LNCAP (cell line): Measurements from ENCODE around the gene BAMBI.

ENCODE experiments used
- TF ChIP-seq, protein P1 (sequence below): fragments of 450-650 bp; IDR thresholded peaks from 2 replicates; pipeline ENCODE4 v1.5.1; 2017; ENCODE audit warnings: mild to moderate bottlenecking

Gene BAMBI

DNA sequence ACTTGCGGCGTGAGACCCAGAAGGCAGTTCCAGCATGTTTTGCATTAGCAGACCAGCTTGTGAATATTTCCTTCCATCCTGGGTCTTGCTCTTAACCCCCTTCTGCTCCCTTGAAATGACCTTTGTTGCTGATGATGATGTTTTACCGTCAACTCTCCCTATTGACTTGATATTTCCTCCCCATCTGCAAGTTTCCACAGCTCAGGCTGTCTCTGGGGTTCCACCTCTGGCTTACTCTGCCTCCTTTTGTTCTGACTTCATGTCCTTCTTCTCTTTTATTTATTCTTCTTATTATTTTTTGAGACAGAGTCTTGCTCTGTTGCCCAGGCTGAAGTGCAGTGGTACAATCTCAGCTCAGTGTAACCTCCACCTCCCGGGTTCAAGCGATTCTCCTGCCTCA is 17.2 kb downstream of the BAMBI start:
- TF ChIP-seq, protein P1, sequence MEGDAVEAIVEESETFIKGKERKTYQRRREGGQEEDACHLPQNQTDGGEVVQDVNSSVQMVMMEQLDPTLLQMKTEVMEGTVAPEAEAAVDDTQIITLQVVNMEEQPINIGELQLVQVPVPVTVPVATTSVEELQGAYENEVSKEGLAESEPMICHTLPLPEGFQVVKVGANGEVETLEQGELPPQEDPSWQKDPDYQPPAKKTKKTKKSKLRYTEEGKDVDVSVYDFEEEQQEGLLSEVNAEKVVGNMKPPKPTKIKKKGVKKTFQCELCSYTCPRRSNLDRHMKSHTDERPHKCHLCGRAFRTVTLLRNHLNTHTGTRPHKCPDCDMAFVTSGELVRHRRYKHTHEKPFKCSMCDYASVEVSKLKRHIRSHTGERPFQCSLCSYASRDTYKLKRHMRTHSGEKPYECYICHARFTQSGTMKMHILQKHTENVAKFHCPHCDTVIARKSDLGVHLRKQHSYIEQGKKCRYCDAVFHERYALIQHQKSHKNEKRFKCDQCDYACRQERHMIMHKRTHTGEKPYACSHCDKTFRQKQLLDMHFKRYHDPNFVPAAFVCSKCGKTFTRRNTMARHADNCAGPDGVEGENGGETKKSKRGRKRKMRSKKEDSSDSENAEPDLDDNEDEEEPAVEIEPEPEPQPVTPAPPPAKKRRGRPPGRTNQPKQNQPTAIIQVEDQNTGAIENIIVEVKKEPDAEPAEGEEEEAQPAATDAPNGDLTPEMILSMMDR: no peak

DNA sequence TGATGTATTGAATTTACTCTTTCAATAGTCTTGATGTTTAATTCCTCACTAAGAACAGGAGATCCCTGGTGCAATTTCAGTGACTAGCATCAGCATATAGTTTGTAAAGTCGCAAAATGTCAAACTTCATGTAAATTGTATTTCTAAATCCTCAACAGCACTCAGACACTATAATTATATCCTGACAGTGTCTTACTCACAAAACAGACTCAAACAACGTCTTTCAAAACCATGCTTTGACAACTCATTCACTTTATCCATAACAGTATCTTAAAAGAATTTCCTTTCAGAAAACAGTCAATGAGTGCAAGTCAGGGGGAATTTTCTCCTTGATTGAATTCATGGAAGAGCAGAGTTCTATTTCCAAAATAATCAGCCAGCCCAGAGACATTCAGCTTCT is 20.8 kb downstream of the BAMBI start:
- TF ChIP-seq, protein P1: no peak

DNA sequence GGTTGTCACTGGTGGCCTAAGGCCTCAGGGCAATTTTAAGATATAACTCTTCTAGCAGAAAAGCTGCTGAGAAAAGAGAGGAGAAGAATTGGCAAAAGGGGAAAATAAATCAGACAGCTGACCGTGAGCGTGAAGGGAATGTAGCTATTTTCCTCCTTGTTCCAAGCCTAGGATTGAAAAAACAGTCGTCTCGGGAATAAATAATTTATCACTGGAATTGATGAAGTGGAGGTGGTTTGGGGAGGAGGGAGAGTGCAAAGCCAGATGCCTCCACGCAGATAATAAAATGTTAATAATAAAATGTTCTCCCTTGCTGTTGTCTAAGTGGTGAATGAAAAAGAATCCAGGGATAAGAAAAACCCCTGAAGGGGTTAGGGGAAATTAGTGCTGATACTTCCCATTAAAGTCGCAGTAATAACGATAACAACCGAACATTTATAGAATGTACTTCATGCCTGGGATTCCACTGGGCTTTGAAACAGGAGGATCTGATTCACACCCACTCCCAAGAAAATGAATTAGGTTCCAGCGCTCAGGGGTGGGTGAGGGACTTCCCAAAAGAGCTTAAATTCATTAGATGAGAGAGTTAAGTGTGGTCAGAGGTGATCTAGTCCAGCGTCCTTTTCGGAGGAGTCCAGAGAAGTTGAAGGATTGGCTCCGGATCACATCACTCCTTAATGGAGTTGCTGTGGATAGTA is 27.3 kb downstream of the BAMBI start:
- TF ChIP-seq, protein P1: no peak

DNA sequence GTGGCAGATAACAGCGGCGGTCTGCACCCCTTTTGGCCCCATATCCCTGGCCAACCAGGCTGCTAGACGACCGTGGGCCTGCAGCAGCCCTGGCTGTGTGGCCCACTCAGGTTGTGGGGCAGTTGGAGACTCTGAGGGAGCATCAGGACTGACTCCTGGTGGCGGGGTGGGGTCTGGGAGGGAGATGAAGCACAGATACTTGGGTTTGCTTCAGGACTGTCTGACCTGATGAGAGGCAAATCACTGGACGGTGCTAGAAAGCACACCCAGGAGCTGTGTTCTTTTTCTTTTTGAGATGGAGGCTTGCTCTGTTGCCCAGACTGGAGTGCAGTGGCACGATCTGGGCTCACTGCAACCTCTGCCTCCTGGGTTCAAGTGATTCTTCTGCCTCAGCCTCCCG is 28.2 kb downstream of the BAMBI start:
- TF ChIP-seq, protein P1: no peak

DNA sequence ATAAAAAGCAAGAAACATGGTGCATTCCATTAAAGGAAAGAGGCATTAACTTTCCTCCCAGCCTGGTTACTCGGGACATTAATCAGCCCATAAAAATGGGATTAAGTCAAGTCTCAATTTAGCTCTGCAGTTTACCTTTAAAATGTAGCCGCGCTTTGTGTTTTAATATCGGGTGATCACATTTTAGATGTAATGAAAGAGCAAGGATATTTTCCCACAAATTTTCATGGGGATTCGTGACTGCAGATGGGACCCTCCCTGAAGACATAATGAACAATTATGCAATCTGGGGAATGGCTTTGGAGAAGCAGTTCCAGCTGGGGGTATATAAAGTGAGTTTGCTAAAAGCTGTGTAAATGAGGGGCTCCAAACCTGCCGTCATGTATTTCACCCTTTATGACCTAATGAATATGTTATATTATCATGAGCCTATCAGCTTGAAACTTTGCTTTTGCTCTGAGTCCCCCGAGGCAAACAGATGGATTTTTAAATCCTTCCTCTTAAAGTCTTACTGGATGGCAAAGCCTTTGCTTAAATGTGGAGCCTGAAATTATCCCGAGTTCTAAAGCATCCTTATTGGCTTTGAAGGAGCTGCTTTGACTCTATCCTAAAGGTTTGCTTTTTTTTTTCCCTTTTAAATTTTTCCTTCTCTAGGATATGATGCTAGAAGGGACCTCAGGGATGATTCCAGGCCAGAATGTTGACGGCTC is 31.8 kb downstream of the BAMBI start:
- TF ChIP-seq, protein P1: no peak

DNA sequence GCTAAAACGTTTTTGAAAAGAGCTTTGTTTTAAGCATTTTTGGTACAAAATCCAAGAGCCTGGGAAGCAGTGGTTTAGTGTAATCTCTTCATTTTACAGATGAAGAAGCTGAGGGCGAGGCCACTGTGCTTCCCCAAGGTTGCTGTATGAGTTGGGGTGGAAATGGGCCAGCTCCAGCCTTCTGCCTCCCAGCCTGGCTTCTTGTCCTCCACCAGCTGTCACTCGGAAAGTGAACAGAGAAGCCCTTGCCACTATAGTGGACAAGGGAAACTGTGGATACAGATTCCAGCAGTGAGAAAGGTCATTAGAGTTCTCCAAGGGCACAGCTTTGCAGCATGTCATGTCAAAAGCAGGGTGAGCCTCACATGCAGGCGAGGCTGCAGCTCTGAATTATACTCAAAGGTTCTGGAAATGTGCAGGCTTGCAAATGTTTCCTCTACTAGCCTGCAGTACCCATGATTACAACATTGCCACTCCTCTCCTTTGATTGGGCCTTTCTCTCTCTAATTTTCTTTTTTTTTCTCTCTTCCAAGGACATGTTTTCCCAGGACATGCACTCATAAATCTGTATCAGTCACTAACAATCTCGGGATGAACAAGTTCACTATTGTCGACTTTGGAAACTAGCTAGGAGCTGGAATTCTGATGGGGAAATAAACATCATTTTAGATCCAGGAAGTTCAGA is 33.0 kb downstream of the BAMBI start:
- TF ChIP-seq, protein P1: no peak

DNA sequence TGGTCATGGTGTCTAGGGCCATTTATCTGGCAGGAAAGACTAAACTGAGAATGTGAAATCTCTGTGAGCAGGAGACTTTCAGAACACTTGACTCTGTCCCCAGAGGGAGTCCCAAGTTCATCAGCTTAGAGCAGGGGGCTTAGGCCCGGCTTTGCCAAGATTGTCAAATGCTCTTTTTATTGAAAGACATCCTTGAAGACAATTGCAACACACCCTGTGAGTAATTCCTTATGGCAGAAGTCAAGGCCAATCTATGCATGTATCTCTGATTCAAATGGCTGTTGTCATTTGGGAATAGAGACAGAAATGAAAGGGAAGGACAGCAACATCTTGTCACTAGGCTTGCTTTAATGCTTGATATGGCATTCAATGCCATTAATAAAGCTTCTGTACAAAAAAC is 33.7 kb downstream of the BAMBI start:
- TF ChIP-seq, protein P1: no peak
